GM12878 (cell line): ENCODE measurements around the gene RNU6-9. TPM values are rescaled to one million over a fixed set of nuclear protein-coding genes. Genes with fewer than 3 reads are reported as not detected.
A peak's percentile ranks its signal among the peaks of the same experiment; 100 is the strongest.

Experiments used
- CBX3 ChIP-seq: fragments of 200-600 bp; sonication (generic); IDR thresholded peaks from 2 replicates; pipeline ENCODE4 v1.6.1; 2016; ENCODE audit warnings: low read depth, borderline replicate concordance
- CHD1 ChIP-seq: IDR thresholded peaks from 2 replicates; pipeline ENCODE4 v1.6.1; 2012; ENCODE audit warnings: low read depth, low read length, improper control_type of control experiment
- DPF2 ChIP-seq: fragments of 450-650 bp; IDR thresholded peaks from 2 replicates; pipeline ENCODE4 v1.6.1; 2017; ENCODE audit warnings: mild to moderate bottlenecking
- FOS ChIP-seq: IDR thresholded peaks from 3 replicates; pipeline ENCODE4 v1.6.1; 2011; ENCODE audit warnings: borderline replicate concordance; ENCODE audit not compliant: insufficient read length; ENCODE audit errors: extremely low read depth
- TARDBP ChIP-seq: IDR thresholded peaks from 2 replicates; pipeline ENCODE4 v1.6.1; 2016; ENCODE audit warnings: borderline replicate concordance
- ZBED1 ChIP-seq: IDR thresholded peaks from 2 replicates; pipeline ENCODE4 v1.6.1; 2016; ENCODE audit warnings: borderline replicate concordance
- ZNF274 ChIP-seq: IDR thresholded peaks from one replicate; pipeline ENCODE4 v1.8.0; 2011; ENCODE audit not compliant: insufficient read length, insufficient read depth
- polyA plus RNA-seq, 11 experiments: library from polyadenylated mRNA; depleted of rRNA in 4 of 11; unstranded in 6 of 11; stranded (reverse) in 5 of 11; fragments of >200 nt; fragmentation: Nextera tagmentation in 4 of 11; fragmentation: Illumina TruSeq in 1 of 11; extraction: Ambion mirVana in 4 of 11; extraction: Trizol in 1 of 11; gene quantifications; 1 replicate in 1 of 11; 2 replicates in 10 of 11; pipeline versions ENCODE4 v1.2.1 to v1.2.3, GENCODE V29; 2011 to 2016; ENCODE audit warnings: inconsistent platforms in 2 of 11, missing spikeins in 2 of 11, low read depth in 1 of 11
- small RNA-seq: library from RNA; depleted of rRNA; stranded (forward); fragments of <200 nt; gene quantifications from one replicate; pipeline ENCODE3, GENCODE V24; 2014
- total RNA-seq, 4 experiments: library from RNA; depleted of rRNA in 3 of 4; stranded (reverse); fragments of >200 nt in 3 of 4; fragmentation: Illumina TruSeq in 1 of 4; extraction: Trizol in 1 of 4; gene quantifications; 2 replicates each; pipeline versions ENCODE4 v1.2.1 to v1.2.3, GENCODE V29; 2013 to 2021
- TF ChIP-seq, protein P1 (sequence below): IDR thresholded peaks from 2 replicates; pipeline ENCODE4 v1.6.1; 2012; ENCODE audit warnings: low read length, inconsistent platforms
- TF ChIP-seq, protein P2 (sequence below): fragments of 150-350 bp; IDR thresholded peaks from 2 replicates; pipeline ENCODE4 v1.6.1; 2016; ENCODE audit warnings: low read depth, low read length

RNU6-9 gene
- total and polyA plus RNA-seq, 10 of the 15 experiments (the other 5 are each of a cell fraction or from before 2014, with no cell fraction given), result not detected

DNA sequence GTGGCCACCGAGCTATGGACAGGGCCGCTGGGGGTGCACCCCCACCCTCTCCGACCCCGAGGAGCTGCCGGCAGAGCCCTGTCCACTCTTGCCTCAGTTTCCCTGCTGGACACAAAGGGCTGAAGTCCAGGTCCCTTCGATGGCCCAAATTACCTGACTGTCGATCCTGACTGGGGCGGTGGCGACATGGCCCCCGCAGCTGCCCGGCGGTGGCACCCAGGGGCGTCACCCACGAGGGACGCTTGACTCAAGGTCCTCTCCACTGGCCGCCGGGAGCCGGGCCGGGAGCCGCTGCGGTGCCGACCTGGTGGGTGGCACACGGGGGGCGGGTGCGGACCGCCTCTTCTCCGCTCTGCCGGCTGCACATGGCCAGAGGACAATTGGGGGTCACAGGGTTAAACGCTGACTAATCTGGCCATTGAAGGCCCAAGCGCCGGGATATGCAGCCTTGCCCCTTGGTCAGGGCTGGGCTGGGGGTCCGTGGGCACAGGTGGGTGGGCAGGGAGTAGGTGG is 48.9 kb downstream of the RNU6-9 start (continued):
- TF ChIP-seq ZBED1 (no peak), ZNF274 (no peak), TARDBP (no peak), FOS (no peak), CHD1 (no peak), DPF2 (no peak), CBX3 (no peak)
- TF ChIP-seq, protein P1, sequence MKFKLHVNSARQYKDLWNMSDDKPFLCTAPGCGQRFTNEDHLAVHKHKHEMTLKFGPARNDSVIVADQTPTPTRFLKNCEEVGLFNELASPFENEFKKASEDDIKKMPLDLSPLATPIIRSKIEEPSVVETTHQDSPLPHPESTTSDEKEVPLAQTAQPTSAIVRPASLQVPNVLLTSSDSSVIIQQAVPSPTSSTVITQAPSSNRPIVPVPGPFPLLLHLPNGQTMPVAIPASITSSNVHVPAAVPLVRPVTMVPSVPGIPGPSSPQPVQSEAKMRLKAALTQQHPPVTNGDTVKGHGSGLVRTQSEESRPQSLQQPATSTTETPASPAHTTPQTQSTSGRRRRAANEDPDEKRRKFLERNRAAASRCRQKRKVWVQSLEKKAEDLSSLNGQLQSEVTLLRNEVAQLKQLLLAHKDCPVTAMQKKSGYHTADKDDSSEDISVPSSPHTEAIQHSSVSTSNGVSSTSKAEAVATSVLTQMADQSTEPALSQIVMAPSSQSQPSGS, result no peak
- TF ChIP-seq, protein P2, sequence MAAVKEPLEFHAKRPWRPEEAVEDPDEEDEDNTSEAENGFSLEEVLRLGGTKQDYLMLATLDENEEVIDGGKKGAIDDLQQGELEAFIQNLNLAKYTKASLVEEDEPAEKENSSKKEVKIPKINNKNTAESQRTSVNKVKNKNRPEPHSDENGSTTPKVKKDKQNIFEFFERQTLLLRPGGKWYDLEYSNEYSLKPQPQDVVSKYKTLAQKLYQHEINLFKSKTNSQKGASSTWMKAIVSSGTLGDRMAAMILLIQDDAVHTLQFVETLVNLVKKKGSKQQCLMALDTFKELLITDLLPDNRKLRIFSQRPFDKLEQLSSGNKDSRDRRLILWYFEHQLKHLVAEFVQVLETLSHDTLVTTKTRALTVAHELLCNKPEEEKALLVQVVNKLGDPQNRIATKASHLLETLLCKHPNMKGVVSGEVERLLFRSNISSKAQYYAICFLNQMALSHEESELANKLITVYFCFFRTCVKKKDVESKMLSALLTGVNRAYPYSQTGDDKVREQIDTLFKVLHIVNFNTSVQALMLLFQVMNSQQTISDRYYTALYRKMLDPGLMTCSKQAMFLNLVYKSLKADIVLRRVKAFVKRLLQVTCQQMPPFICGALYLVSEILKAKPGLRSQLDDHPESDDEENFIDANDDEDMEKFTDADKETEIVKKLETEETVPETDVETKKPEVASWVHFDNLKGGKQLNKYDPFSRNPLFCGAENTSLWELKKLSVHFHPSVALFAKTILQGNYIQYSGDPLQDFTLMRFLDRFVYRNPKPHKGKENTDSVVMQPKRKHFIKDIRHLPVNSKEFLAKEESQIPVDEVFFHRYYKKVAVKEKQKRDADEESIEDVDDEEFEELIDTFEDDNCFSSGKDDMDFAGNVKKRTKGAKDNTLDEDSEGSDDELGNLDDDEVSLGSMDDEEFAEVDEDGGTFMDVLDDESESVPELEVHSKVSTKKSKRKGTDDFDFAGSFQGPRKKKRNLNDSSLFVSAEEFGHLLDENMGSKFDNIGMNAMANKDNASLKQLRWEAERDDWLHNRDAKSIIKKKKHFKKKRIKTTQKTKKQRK, result no peak

Small RNAs within 50 kb of the gene (small RNA-seq; reads per million reads assigned to genes)
- gene RNU6-9, result 2.7 reads per million, percentile 73 among the genes with 10 or more reads in this experiment

Other genes starting within 250 kb of the RNU6-9 start
Only the 7 nearest of the 24 such genes appear.
- not detected in 2 replicates for gene PRTN3, start 52.5 kb upstream of the RNU6-9 start, total RNA-seq (2014; rRNA removed)
- gene PRTN3, start 52.5 kb upstream of the RNU6-9 start, total RNA-seq (2014; rRNA removed; fragmentation: Illumina TruSeq; extraction: Trizol), result not detected in 2 replicates
- gene PRTN3, start 52.5 kb upstream of the RNU6-9 start, total RNA-seq (2021), result not detected in 2 replicates
- gene PRTN3, start 52.5 kb upstream of the RNU6-9 start, polyA plus RNA-seq (2011; rRNA removed), result 0.08 TPM in 1 of 2 replicates, not detected in the other
- gene PRTN3, start 52.5 kb upstream of the RNU6-9 start, polyA plus RNA-seq (2014; fragmentation: Illumina TruSeq; extraction: Trizol), result not detected in 2 replicates
- not detected for gene PRTN3, start 52.5 kb upstream of the RNU6-9 start, polyA plus RNA-seq (2014; fragmentation: Nextera tagmentation; extraction: Ambion mirVana)
- gene PRTN3, start 52.5 kb upstream of the RNU6-9 start, polyA plus RNA-seq (2014; rRNA removed), result not detected in 2 replicates
- not detected for gene PRTN3, start 52.5 kb upstream of the RNU6-9 start, polyA plus RNA-seq (2016; fragmentation: Nextera tagmentation; extraction: Ambion mirVana)
- gene ELANE, start 41.2 kb upstream of the RNU6-9 start, total RNA-seq (2014; rRNA removed), result not detected in 2 replicates
- gene ELANE, start 41.2 kb upstream of the RNU6-9 start, total RNA-seq (2014; rRNA removed; fragmentation: Illumina TruSeq; extraction: Trizol), result not detected in 2 replicates
- not detected in 2 replicates for gene ELANE, start 41.2 kb upstream of the RNU6-9 start, total RNA-seq (2021)
- gene ELANE, start 41.2 kb upstream of the RNU6-9 start, polyA plus RNA-seq (2011; rRNA removed), result not detected in 2 replicates
- gene ELANE, start 41.2 kb upstream of the RNU6-9 start, polyA plus RNA-seq (2014; fragmentation: Illumina TruSeq; extraction: Trizol), result not detected in 2 replicates
- not detected for gene ELANE, start 41.2 kb upstream of the RNU6-9 start, polyA plus RNA-seq (2014; fragmentation: Nextera tagmentation; extraction: Ambion mirVana)
- not detected in 2 replicates for gene ELANE, start 41.2 kb upstream of the RNU6-9 start, polyA plus RNA-seq (2014; rRNA removed)
- gene ELANE, start 41.2 kb upstream of the RNU6-9 start, polyA plus RNA-seq (2016; fragmentation: Nextera tagmentation; extraction: Ambion mirVana), result not detected
- 0.73 and 0.93 TPM in 2 replicates for gene CFD, start 33.8 kb upstream of the RNU6-9 start, total RNA-seq (2014; rRNA removed)
- not detected in 2 replicates for gene CFD, start 33.8 kb upstream of the RNU6-9 start, total RNA-seq (2014; rRNA removed; fragmentation: Illumina TruSeq; extraction: Trizol)
- gene CFD, start 33.8 kb upstream of the RNU6-9 start, total RNA-seq (2021), result 0.36 and 0.58 TPM in 2 replicates
- gene CFD, start 33.8 kb upstream of the RNU6-9 start, polyA plus RNA-seq (2011; rRNA removed), result 0.05 TPM in 1 of 2 replicates, not detected in the other
- not detected in 2 replicates for gene CFD, start 33.8 kb upstream of the RNU6-9 start, polyA plus RNA-seq (2014; fragmentation: Illumina TruSeq; extraction: Trizol)
- under 1 TPM in 1 of 2 experiments, not detected in 1; 0.06 TPM for gene CFD, start 33.8 kb upstream of the RNU6-9 start, polyA plus RNA-seq (2014; fragmentation: Nextera tagmentation; extraction: Ambion mirVana)
- 1.2 TPM in 1 of 2 replicates, not detected in the other for gene CFD, start 33.8 kb upstream of the RNU6-9 start, polyA plus RNA-seq (2014; rRNA removed)
- gene CFD, start 33.8 kb upstream of the RNU6-9 start, polyA plus RNA-seq (2016; fragmentation: Nextera tagmentation; extraction: Ambion mirVana), result 1 to 10 TPM in 1 of 2 experiments, under 1 TPM in 1; 0.40 to 1.1 TPM
- gene MED16, start 297 bp upstream of the RNU6-9 start, total RNA-seq (2014; rRNA removed), result 10.7 and 14.5 TPM in 2 replicates
- 4.7 and 6.4 TPM in 2 replicates for gene MED16, start 297 bp upstream of the RNU6-9 start, total RNA-seq (2014; rRNA removed; fragmentation: Illumina TruSeq; extraction: Trizol)
- 48.2 and 49.4 TPM in 2 replicates for gene MED16, start 297 bp upstream of the RNU6-9 start, total RNA-seq (2021)
- 3.8 and 12.7 TPM in 2 replicates for gene MED16, start 297 bp upstream of the RNU6-9 start, polyA plus RNA-seq (2011; rRNA removed)
- 0.19 and 3.5 TPM in 2 replicates for gene MED16, start 297 bp upstream of the RNU6-9 start, polyA plus RNA-seq (2014; fragmentation: Illumina TruSeq; extraction: Trizol)
- 1 to 10 TPM in 1 of 2 experiments, under 1 TPM in 1; 0.56 to 3.5 TPM for gene MED16, start 297 bp upstream of the RNU6-9 start, polyA plus RNA-seq (2014; fragmentation: Nextera tagmentation; extraction: Ambion mirVana)
- 24.4 and 28.9 TPM in 2 replicates for gene MED16, start 297 bp upstream of the RNU6-9 start, polyA plus RNA-seq (2014; rRNA removed)
- 10 to 100 TPM; 49.6 to 51.1 TPM for gene MED16, start 297 bp upstream of the RNU6-9 start, polyA plus RNA-seq (2016; fragmentation: Nextera tagmentation; extraction: Ambion mirVana)
- 24.3 and 28.1 TPM in 2 replicates for gene R3HDM4, start 19.7 kb downstream of the RNU6-9 start, total RNA-seq (2014; rRNA removed)
- 18.2 and 19.6 TPM in 2 replicates for gene R3HDM4, start 19.7 kb downstream of the RNU6-9 start, total RNA-seq (2014; rRNA removed; fragmentation: Illumina TruSeq; extraction: Trizol)
- gene R3HDM4, start 19.7 kb downstream of the RNU6-9 start, total RNA-seq (2021), result 51.6 and 54.5 TPM in 2 replicates
- gene R3HDM4, start 19.7 kb downstream of the RNU6-9 start, polyA plus RNA-seq (2011; rRNA removed), result 12.1 and 26.1 TPM in 2 replicates
- gene R3HDM4, start 19.7 kb downstream of the RNU6-9 start, polyA plus RNA-seq (2014; fragmentation: Illumina TruSeq; extraction: Trizol), result 16.4 and 27.2 TPM in 2 replicates
- 1 to 10 TPM; 1.3 to 4.2 TPM for gene R3HDM4, start 19.7 kb downstream of the RNU6-9 start, polyA plus RNA-seq (2014; fragmentation: Nextera tagmentation; extraction: Ambion mirVana)
- gene R3HDM4, start 19.7 kb downstream of the RNU6-9 start, polyA plus RNA-seq (2014; rRNA removed), result 65.8 and 78.8 TPM in 2 replicates
- 10 to 100 TPM; 36.0 to 44.0 TPM for gene R3HDM4, start 19.7 kb downstream of the RNU6-9 start, polyA plus RNA-seq (2016; fragmentation: Nextera tagmentation; extraction: Ambion mirVana)
- 0.60 and 2.7 TPM in 2 replicates for gene KISS1R, start 23.8 kb downstream of the RNU6-9 start, total RNA-seq (2014; rRNA removed)
- not detected in 2 replicates for gene KISS1R, start 23.8 kb downstream of the RNU6-9 start, total RNA-seq (2014; rRNA removed; fragmentation: Illumina TruSeq; extraction: Trizol)
- 1.8 TPM in 2 replicates for gene KISS1R, start 23.8 kb downstream of the RNU6-9 start, total RNA-seq (2021)
- 1.6 and 2.8 TPM in 2 replicates for gene KISS1R, start 23.8 kb downstream of the RNU6-9 start, polyA plus RNA-seq (2011; rRNA removed)
- not detected in 2 replicates for gene KISS1R, start 23.8 kb downstream of the RNU6-9 start, polyA plus RNA-seq (2014; fragmentation: Illumina TruSeq; extraction: Trizol)
- under 1 TPM in 1 of 2 experiments, not detected in 1; 0.13 TPM for gene KISS1R, start 23.8 kb downstream of the RNU6-9 start, polyA plus RNA-seq (2014; fragmentation: Nextera tagmentation; extraction: Ambion mirVana)
- 0.83 and 2.1 TPM in 2 replicates for gene KISS1R, start 23.8 kb downstream of the RNU6-9 start, polyA plus RNA-seq (2014; rRNA removed)
- gene KISS1R, start 23.8 kb downstream of the RNU6-9 start, polyA plus RNA-seq (2016; fragmentation: Nextera tagmentation; extraction: Ambion mirVana), result 1 to 10 TPM in 1 of 2 experiments, under 1 TPM in 1; 0.14 to 1.4 TPM
- gene ARID3A, start 32.6 kb downstream of the RNU6-9 start, total RNA-seq (2014; rRNA removed), result 30.2 and 34.2 TPM in 2 replicates
- 18.3 and 23.6 TPM in 2 replicates for gene ARID3A, start 32.6 kb downstream of the RNU6-9 start, total RNA-seq (2014; rRNA removed; fragmentation: Illumina TruSeq; extraction: Trizol)
- gene ARID3A, start 32.6 kb downstream of the RNU6-9 start, total RNA-seq (2021), result 68.3 and 70.0 TPM in 2 replicates
- gene ARID3A, start 32.6 kb downstream of the RNU6-9 start, polyA plus RNA-seq (2011; rRNA removed), result 6.5 and 17.1 TPM in 2 replicates
- 5.7 and 16.3 TPM in 2 replicates for gene ARID3A, start 32.6 kb downstream of the RNU6-9 start, polyA plus RNA-seq (2014; fragmentation: Illumina TruSeq; extraction: Trizol)
- 1 to 10 TPM in 1 of 2 experiments, under 1 TPM in 1; 0.76 to 1.6 TPM for gene ARID3A, start 32.6 kb downstream of the RNU6-9 start, polyA plus RNA-seq (2014; fragmentation: Nextera tagmentation; extraction: Ambion mirVana)
- gene ARID3A, start 32.6 kb downstream of the RNU6-9 start, polyA plus RNA-seq (2014; rRNA removed), result 37.0 and 45.1 TPM in 2 replicates
- gene ARID3A, start 32.6 kb downstream of the RNU6-9 start, polyA plus RNA-seq (2016; fragmentation: Nextera tagmentation; extraction: Ambion mirVana), result 1 to 10 TPM; 8.9 to 9.6 TPM